VCaP (cell line): ENCODE measurements around the gene MCOLN1.

Experiments used
- H3K27ac ChIP-seq: fragments of 450-650 bp; 2 replicates; pipeline ENCODE4 v1.5.1; 2017
- CTCF ChIP-seq: fragments of 450-650 bp; conservative IDR thresholded peaks from 2 replicates; pipeline ENCODE4 v1.5.1; 2017; ENCODE audit warnings: mild to moderate bottlenecking, moderate library complexity

The MCOLN1 gene

GRCh38 chr19:7550987-7551761, 28.8 kb downstream of the MCOLN1 start:
- TF ChIP-seq CTCF: no peak
- H3K27ac ChIP-seq: no peak overlapping the region

- H3K27ac ChIP-seq: no peak overlapping the region
- TF ChIP-seq CTCF: no peak
These were observed 30.4 kb downstream of the MCOLN1 start for GRCh38 chr19:7552781-7553180.

DNA sequence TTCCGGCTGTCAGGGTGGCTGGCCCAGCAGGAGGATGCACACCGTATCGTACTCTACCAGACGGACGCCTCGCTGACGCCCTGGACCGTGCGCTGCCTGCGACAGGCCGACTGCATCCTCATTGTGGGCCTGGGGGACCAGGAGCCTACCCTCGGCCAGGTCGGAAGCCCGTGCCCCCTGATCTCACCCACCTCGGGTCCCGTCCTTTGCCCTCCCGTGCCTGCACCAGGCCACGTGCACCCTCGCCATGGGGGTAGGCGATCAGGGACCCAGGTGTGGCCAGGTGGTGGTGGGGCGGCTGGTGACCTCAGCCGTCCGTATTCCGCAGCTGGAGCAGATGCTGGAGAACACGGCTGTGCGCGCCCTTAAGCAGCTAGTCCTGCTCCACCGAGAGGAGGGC, 32.1 kb downstream of the MCOLN1 start:
- no peak overlapping the region for H3K27ac ChIP-seq
- no peak for TF ChIP-seq CTCF

GRCh38 chr19:7554990-7555864, 32.8 kb downstream of the MCOLN1 start:
- no peak for TF ChIP-seq CTCF
- H3K27ac ChIP-seq: no peak overlapping the region

DNA sequence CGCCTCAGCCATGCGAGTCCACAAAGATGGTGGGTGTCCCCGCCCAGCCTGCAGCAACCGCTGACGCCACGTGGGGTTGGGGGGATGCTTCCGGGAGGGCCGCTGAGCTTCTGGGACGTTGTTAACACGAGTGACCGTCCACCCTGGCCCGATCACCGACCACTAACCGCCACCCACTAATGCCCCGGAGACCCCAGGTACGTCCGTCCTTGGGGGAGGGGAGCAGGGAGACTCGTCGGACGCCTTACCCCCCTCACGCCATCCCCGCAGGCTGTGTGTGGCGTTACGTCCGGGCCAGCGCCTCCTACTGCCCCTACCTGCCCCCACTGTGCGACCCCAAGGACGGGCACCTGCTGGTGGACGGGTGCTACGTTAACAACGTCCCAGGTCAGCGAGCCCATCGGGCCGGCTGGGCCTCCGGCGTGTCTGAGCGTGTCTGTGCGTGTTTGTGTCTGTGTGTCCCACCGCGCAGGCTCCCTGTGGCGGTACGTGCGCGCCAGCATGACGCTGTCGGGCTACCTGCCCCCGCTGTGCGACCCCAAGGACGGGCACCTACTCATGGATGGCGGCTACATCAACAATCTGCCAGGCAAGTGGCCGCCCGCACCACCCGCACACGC, 34.4 kb downstream of the MCOLN1 start:
- no peak for TF ChIP-seq CTCF
- H3K27ac ChIP-seq: no peak overlapping the region

DNA sequence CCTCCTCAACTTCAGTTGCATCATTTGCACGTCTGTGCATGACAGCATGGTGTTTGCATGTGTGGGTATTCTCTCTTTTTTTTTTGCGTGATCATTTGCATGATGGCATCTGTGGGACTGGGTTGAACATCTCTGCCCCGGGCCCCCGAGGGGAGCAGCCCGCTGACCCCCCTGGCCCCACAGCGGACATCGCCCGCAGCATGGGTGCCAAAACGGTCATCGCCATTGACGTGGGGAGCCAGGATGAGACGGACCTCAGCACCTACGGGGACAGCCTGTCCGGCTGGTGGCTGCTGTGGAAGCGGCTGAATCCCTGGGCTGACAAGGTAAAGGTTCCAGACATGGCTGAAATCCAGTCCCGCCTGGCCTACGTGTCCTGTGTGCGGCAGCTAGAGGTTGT, 36.2 kb downstream of the MCOLN1 start:
- no peak for TF ChIP-seq CTCF
- no peak overlapping the region for H3K27ac ChIP-seq

- TF ChIP-seq CTCF: no peak
- H3K27ac ChIP-seq: no peak overlapping the region
These were observed 36.7 kb downstream of the MCOLN1 start for GRCh38 chr19:7559102-7559501.
